ENCODE measurements around the gene PLD1. TPM values are rescaled to one million over a fixed set of nuclear protein-coding genes. Genes with fewer than 3 reads are reported as not detected.

The PLD1 gene
- total and polyA plus RNA-seq, 10 of the 15 experiments (the other 5 are each of a cell fraction or from before 2014, with no cell fraction given) = 2.9 to 108 (median 3.6) TPM

- TF ChIP-seq, protein P1, sequence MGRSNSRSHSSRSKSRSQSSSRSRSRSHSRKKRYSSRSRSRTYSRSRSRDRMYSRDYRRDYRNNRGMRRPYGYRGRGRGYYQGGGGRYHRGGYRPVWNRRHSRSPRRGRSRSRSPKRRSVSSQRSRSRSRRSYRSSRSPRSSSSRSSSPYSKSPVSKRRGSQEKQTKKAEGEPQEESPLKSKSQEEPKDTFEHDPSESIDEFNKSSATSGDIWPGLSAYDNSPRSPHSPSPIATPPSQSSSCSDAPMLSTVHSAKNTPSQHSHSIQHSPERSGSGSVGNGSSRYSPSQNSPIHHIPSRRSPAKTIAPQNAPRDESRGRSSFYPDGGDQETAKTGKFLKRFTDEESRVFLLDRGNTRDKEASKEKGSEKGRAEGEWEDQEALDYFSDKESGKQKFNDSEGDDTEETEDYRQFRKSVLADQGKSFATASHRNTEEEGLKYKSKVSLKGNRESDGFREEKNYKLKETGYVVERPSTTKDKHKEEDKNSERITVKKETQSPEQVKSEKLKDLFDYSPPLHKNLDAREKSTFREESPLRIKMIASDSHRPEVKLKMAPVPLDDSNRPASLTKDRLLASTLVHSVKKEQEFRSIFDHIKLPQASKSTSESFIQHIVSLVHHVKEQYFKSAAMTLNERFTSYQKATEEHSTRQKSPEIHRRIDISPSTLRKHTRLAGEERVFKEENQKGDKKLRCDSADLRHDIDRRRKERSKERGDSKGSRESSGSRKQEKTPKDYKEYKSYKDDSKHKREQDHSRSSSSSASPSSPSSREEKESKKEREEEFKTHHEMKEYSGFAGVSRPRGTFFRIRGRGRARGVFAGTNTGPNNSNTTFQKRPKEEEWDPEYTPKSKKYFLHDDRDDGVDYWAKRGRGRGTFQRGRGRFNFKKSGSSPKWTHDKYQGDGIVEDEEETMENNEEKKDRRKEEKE (IDR thresholded peaks at IDR 0.05) = no peak
- TF ChIP-seq SMAD1 (IDR thresholded peaks at IDR 0.05; ENCODE audit: low read depth, partially characterized antibody) (no peak), MLLT1 (IDR thresholded peaks at IDR 0.05) (no peak)
These were observed 208.2 kb downstream of the PLD1 start (continued) for GRCh38 chr3:171602072-171602471.

DNA sequence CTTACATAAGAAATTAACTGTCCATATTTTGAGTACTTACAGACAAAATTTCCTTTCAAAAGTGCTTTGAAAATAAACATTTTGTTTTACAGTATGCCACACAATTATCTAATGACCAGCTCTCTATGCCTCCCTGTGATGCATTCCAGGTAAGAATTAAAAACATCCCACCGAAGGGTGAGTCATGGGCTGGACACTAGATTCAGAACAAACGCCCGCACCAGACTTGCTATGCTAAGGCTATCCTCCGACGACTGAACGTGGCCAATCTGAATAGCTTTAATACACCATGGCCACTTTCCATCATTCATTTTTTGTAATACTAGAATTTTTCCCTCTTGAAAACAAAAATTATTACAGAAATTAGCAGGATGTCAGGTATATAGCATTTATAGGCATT, 210.3 kb downstream of the PLD1 start:
- intact Hi-C loops (cut with micrococcal nuclease; ENCODE audit: unreplicated experiment) (no loop called here), in situ Hi-C loops (cut with MboI) (no loop called here)
- Histone ChIP-seq H3K36me3 (ENCODE audit: control insufficient read depth in 2 of 2, insufficient read depth in 2 of 2, low read length in 1 of 2) (no peaks in the 10 kb centered on the region), H3K27ac (ENCODE audit: control insufficient read depth, insufficient read depth) (no peak overlapping the region), H3K9me3 (replicated peaks; ENCODE audit: control insufficient read depth, insufficient read depth, low read length) (no peaks in the 10 kb centered on the region), H3K4me2 (ENCODE audit: control insufficient read depth, insufficient read depth) (no peak overlapping the region), H3K27me3 (replicated peaks in 1 of 2; ENCODE audit: control insufficient read depth in 2 of 2, insufficient read depth in 2 of 2, low read length in 1 of 2) (no peaks in the 10 kb centered on the region), H4K20me1 (ENCODE audit: control insufficient read depth, insufficient read depth) (no peaks in the 10 kb centered on the region), H2AFZ (ENCODE audit: control insufficient read depth, low read depth, low read length) (no peak overlapping the region), H3K9ac (ENCODE audit: control insufficient read depth, insufficient read depth, low read length) (no peak overlapping the region), H3K4me3 (no peak overlapping the region), H3K4me1 (ENCODE audit: control insufficient read depth, insufficient read depth, low read length) (no peaks in the 10 kb centered on the region), H3K79me2 (ENCODE audit: control insufficient read depth, insufficient read depth, low read length) (no peaks in the 10 kb centered on the region)
- no TSS peak for BruUV-seq (replicated peaks)
- WGBS (ENCODE audit: insufficient coverage, insufficient replicate concordance, low lambda C conversion rate, missing lambda C conversion rate) = 51% methylated on average over 6 of the region's 6 CpGs
- FAIRE-seq (no peak), ATAC-seq (no peak), DNase-seq (ENCODE audit: low read depth, low spot score) (no peak)
- POLR2A ChIA-PET = interaction anchor here (1.0 kb wide), 1 partner anchor 17 kb away, joined by 3 read pairs; no protein-coding TSS in a partner anchor
- CTCF ChIA-PET = interaction anchor here (0.7 to 1.6 kb wide), 3 partner anchors 12 to 986 kb away, joined by 3 to 5 read pairs (median 3); no protein-coding TSS in a partner anchor
- TF ChIP-seq SP1 (IDR thresholded peaks at IDR 0.05; ENCODE audit: low read depth, low read length) (no peak), CEBPZ (IDR thresholded peaks at IDR 0.05; ENCODE audit: low read depth, low read length) (no peak), KDM1A (IDR thresholded peaks at IDR 0.05; ENCODE audit: borderline replicate concordance) (no peak), SMC3 (IDR thresholded peaks at IDR 0.05; ENCODE audit: borderline replicate concordance, low read length) (no peak)
- RAD21 ChIA-PET (ENCODE audit: unreplicated experiment) = interaction anchor here (0.9 kb wide), 1 partner anchor 172 kb away, joined by 3 read pairs; no protein-coding TSS in a partner anchor
- SMC1A ChIA-PET (ENCODE audit: uncharacterized antibody, unreplicated experiment) = interaction anchor here (1.1 to 1.4 kb wide), 3 partner anchors 11 to 550 kb away, joined by 3 to 5 read pairs (median 4); no protein-coding TSS in a partner anchor

Measured in GM12878 (cell line).